Suppressor macrophage (primary cell): ENCODE results near the gene HMGCL.
"Not testable (repeated sequence)": the region's sequence is repeated elsewhere in the genome, so short reads cannot be mapped to it uniquely, and the experiment has no call there.

Source experiments
- DNase-seq, 4 experiments: peaks; one replicate each; pipeline ENCODE4 v3.0.0-alpha.2; 2020 to 2022

HMGCL gene

DNA sequence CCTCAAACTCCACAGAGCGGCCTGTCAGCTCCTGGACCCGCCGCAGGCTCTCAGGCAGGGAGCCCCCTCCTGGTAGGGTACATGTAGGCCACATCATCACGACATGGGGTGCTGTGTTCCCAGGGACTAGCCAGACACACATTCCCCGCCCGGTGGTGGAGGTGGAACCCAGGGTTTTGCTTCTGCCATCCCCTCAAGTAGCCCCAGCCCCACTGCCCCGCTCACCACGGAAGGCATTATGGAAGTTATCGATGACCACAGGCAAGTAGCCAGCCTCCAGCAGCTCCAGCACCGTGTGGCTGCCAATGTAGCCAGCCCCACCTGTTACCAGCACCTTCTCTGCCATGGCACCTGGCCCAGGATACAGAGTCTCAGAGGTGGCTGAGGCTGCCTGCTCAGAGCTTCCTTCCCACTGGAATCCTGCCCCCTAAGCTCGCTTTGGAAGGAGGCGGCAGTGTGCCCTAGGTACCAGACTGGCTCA, 26.5 kb downstream of the HMGCL start:
- DNase-seq: peak in 2 of 4 experiments; percentile 29 to 44

DNA sequence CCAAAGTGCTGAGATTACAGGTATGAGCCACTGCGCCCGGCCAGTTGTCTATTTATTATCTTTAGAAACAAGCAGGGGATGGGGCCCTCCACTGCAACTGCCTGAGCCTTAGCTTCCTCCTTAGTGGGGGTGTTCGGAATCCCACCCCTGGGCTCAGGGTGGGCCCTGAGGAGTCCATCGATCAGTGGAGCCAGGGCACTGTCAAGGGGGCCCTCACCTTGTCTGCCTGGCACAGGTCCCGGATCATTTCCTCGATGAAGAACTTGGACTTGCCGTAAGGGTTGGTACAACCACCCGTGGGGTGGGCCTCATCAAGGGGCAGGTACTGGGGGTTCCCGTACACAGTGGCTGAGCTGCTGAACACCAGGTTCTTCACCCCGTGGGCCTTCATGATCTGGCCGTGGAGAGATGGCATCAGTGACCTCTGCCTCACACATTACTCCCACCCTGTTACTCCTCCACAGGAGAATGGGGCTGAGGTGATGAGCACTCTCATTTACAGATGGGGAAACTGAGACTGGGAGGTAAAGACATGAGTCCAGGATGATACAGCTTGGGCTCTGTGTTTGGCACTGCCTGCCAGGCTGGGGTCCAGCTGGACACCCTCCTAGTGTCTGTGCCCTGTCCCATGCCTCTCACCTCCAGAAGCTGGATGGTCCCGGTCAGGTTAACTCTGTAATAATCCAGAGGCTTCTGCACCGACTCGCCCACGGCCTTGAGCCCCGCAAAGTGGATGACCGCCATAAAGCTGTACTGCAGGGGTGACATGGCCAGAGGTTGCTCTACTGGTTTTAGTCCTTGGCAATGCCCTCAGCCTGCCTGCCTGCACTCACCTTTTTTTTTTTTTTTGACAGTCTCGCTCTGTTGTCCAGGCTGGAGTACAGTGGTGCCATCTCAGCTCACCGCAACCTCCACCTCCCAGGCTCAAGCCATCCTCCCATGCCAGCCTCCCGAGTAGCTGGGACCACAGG, 27.5 kb downstream of the HMGCL start:
- no peak for DNase-seq

DNA sequence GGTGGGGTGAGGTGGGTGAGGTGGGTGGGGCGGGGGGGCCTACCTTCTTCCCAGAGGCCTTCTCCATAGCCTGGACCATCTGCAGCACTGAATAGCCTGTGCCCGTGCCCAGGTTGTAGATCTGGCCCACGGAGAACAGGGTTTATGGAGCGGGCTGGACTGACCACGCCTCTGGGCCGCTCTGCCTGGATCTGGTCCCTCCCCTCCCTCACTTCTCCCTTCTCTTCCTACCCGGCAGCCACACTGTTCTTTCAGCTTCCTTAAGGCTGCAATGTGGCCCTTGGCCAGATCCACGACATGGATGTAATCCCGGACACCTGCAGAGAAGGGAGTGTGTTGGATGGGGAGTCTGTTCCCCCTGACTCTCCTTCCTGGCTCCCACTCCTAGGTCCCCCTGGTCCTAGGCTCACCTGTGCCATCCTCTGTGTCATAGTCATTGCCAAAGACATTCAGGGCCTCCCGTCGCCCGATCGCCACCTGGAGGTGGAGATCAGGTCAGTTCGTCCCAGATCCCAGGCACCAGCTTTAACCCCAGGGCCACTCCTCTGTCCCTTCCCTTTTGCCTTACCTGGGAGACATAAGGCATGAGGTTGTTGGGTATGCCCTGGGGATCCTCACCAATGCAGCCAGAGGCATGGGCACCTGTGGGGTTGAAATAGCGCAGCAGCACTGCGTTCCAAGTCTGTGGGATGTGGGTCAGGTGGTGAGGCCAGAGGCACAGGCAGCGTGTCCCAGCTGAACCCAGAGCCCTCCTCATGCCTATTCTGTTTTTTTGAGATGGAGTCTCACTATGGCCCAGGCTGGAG, 28.6 kb downstream of the HMGCL start:
- no peak for DNase-seq

DNA sequence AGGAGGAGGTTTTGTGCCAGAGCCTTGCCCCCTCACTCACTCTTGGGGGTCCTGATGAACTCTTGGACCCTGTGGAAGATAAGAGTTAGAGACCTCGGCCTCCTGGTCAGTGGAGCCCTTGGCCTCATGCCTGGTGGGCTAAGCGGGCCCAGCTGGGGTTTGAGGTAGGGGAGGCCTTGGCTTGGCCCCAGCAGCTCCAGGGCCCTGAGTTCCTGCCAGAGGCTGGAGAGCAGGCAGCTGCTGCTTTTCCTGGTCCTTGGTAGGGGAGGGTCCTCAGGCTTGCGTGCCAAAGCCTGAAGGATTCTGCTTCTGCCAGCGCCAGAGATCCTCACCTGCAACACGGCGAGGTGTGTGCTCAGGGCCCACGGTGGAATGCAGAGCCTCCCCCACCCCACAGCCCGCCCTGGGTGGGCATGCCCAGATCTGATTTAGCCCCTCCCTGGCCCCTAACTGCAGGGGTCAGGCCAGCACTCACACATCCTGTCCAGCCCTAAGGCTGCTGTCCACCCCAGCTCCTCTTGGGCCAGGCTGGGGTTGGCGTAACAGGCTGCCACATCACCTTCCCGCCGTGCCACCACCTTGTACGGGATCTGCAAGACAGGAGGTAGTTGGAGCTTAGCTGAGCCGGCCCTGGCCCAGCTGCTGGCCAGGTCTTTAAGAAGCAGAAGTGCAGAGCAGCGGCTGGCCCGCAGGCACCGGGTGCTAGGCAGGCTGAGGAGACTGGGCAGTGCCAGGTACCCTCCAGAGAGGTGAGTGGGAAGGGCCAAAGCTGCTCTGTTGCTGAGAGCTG, 29.4 kb downstream of the HMGCL start:
- no peak for DNase-seq

DNA sequence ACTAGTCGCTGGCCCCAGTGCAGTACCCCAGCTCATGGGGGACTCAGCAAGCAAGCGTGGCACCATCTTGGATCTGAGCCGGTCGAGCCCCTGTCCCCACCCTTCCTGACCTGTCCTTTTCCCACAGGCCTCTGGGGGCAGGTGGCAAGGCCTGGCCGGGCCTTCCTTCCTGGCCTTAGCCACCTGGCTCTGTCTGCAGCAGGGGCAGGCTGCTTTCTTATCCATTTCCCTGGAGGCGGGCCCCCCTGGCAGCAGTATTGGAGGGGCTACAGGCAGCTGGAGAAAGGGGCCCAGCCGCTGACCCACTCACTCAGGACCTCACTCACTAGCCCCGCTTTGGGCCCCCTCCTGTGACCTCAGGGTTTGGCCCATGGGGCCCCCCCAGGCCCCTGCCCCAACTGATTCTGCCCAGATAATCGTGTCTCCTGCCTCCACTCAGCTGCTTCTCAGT, 30.5 kb downstream of the HMGCL start:
- DNase-seq: not testable (repeated sequence)

DNA sequence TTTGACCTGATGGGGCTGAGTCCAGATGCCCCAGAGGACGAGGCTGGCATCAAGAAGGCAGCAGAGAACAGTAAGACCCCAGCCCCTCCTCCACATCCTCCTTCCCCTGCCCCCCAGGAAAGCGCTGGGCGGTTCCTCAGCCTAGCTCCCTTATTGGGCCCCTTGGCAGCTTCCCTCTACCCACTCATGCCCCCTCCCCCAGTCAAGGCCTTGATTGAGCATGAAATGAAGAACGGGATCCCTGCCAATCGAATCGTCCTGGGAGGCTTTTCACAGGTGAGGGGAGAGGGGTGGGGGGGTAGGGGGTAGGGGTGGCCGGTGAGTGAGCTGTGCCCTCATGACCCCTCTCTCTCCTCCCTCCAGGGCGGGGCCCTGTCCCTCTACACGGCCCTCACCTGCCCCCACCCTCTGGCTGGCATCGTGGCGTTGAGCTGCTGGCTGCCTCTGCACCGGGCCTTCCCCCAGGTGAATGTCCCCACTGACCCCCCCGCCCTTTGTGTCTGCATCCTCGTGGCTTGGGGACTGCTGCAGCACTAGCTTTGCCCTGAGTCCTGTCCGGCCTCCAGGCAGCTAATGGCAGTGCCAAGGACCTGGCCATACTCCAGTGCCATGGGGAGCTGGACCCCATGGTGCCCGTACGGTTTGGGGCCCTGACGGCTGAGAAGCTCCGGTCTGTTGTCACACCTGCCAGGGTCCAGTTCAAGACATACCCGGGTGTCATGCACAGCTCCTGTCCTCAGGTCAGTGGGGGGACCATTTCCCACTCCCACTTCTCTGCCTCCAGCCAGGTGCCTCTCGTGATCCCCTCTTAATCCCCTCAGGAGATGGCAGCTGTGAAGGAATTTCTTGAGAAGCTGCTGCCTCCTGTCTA, 31.1 kb downstream of the HMGCL start:
- no peak for DNase-seq

DNA sequence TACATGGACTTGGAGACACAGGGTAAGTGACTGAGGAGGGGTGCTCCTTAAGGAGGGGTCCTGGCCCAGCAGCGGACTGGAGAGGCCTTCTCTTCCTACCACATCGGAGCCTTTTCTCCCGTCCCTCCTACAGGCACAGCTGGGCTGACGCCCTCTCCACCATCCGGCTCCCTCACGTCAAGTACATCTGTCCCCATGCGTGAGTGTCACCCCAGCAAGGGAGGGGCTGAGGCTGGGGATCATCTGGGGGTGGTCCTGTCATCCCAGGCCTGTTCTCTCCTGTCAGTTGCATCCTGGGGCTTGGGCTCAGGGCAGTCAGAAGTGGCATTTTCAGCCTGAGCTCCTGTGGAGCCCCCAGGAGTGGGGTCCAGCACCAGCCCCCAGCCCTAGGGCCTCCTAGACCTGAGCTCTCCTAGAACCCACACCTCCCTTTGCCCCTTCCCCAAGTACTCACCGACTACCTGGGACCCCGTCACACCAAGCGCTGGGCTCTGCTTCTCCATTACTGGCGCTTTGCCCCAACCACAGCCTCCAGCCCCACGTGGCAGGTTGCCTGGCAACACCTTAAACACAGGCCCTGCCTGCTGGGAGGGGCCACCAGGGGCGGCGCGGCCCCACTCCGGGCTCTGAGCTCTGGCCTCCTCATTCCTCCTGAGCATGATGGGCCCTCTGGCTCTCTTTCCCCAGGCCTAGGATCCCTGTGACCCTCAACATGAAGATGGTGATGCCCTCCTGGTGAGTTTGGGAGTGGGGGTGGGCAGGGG, 32.0 kb downstream of the HMGCL start:
- peak in 3 of 4 experiments; percentile 28 to 52 (median 39) for DNase-seq

DNA sequence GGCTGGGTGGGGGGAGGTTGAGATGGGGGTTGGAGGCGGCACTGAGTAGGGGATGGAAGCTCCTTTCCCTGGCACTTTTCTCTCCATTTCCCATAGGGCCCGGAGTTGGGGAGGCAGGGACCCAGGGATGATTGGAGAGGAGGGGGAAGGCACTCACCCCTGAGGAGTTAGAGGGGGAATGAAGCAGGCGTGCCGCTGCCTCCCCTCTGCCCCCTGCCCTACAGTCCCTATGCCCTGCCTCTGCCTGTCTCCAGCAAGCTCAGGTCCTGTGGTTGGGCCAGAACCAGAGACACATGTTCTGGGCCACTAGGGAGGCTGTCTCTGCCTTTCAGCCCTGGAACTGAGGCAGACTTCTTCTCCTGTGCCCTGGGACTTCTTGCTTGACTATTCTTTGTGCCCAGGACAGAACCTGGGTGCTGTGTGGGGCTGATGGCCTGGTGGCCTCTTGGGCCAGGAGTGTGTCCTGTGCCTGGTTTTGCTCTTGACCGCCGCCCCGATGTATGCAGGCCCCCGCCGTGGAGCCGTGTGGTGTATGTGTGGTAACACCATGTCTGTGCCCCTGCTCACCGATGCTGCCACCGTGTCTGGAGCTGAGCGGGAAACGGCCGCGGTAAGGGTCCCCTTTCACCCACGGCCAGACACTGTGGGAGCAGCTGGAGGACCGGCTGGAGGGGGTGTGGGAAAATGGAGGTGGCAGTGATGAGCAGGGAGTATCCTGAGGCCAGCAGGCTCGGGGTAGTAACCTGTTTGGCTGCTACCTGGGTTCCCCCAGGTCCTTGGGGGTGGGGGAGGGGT, 32.9 kb downstream of the HMGCL start:
- no peak for DNase-seq

DNA sequence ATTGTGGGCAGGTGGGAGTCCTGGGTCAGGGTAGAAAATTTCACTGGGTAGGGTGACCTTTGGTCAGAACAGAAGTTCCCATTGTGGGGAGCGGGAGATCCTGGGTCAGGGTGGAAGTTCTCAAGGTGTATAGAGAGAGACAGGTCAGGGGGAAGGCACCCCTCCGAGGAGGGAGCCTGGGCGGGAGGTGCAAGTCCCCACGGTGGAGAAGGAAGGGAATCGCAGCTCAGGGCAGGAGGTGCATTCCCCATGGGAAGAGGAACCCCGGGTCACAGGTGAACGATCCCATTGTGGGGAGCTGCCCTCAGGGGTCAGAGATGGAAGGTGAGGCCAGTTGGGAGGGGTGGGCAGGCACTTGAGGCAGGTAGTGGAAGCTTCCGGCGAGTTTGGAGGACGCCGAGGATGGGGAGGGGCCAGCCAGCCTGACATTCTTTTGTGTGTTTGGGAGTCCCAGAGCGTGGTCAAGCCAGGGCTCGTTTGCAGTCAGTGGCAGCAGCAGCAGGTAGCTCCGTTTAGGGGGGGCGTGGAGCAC, 33.6 kb downstream of the HMGCL start:
- peak in 1 of 4 experiments; percentile 39 for DNase-seq

DNA sequence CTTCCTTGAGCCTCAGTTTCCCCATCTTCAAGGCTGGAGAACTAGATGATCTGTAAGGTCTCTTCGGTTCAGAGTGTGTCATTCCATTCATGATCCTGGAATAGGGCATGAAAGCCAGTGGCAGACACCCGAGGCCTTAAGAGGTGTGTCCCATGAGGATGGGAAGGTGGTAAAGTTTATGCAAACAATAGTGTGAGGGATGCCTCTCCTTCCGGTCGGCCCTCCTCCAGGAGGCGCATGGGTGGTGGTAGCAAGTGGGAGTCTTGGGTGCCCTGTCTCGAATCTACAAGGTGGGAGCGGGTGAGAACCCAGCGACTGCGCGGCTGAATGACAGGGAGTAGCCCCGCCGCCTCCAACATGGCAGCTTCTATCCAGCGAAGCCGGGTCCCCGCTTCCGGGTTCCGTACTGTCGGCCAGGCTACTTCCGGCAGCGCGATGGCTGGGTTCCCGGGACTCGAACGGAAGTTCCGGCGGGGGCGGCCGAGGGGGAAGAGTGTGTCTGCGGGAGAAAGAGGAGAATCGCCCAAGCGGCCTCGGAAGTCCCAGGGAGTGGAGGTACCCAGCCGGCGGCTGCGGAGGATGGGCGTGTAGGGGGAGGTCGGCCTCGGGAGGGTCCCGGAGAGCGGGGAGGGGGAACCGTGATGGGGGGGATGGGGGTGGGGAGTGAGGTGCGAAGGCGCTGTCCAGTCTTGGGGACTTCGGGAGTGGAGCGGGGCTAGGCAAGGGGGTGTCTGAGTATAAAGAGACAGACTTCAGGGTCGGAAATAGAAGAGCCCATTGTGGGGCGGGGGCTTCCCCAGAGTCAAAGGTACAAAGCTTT, 34.3 kb downstream of the HMGCL start, which contains the start of gene LYPLA2:
Gene LYPLA2, plus strand, starts transcription at position 450 of the 820 bp plus-strand sequence. CDS start 1,538 bp downstream, outside the sequence.
- DNase-seq: peak; percentile 96 to 98 (median 97)

DNA sequence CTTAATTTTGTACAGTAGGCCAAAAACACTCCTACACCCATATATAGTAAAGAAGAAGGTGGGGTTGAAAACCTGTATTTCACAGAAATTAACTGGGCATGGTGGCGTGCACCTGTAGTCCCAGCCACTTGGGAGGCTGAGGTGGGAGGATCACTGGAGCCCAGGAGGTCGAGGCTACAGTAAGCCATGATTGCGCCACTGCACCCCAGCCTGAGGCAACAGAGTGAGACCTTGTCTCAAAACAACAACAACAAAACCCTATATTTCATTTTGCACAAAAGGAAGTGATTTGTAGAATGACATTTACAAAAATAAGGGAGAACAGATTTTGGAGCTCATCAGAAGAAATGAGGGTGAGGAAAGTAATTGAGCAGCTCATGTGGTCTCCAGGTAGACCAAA, 36.5 kb downstream of the HMGCL start:
- DNase-seq: no peak

DNA sequence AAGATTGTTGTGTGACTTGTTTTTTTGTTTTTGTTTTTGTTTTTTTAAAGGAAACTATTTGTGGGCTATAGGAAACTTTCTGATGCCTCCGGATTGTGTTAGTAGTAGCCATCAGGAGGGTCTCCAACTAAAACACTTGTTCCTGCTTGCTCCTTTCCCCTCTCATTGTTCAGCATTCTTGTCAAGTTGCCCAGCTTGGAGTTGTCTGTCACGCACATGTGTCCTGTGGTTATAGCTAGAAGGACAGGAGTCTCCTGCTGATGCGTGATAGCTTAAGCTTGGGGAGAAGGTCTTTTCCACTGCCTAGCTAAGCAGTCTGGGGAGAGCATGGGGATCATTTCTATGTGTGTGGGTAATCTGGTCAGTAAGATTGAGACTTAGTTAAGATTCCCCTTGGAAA, 37.5 kb downstream of the HMGCL start:
- no peak for DNase-seq

DNA sequence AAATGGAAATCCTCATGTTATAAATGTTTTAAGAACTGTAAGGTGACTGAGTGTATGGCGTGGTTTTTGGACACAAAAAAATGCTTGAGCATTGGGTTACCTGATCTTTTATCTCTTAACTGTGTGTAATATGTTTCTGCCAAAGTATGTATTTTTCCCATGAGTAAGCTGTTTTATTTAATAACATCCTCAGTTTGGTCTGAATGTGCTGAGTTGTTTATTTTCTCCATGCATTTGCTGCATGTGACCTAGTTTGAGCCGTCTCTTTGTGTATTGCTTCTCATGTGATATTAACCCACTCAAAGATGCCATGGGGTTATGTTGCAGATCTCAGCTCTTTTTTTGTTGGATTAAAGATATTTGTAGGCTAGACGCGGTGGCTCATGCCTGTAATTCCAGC, 40.4 kb downstream of the HMGCL start:
- peak in 3 of 4 experiments; percentile 40 to 83 (median 75) for DNase-seq

DNA sequence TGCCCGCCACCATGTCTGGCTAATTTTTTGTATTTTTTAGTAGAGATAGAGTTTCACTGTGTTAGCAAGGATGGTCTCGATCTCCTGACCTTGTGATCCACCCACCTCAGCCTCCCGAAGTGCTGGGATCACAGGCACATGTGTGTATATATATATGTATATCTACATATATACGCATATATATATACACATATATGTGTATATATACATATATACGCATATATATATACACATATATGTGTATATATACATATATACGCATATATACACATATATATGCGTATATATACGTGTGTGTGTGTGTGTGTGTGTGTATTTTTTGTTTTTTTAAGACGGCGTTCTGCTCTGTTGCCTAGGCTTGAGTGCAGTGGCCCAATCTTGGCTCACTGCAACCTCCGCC, 42.1 kb downstream of the HMGCL start:
- not testable (repeated sequence) for DNase-seq

DNA sequence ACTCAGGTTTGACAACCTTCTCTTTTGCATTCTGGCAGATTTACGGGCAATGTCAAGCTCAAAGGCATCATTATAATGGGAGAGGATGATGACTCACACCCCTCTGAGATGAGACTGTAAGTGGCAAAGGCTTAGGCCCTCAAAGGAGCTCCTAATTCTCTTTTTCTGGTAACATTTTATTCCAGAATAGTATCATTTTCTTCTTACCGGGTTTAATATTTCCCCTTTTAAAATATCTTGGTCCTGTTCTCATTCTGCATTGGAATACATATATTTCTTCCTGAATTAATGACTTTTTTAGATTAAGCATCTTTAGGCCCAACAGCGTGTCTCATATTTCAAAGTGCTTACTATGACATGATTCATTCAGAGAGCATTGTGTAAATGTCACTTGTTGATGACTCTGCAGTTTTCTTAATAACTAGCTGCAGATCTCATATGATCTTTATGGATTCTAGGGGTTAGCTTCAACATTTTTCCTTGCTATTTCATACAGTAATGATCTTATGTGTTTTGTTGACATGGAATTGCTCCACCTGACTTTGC, 45.3 kb downstream of the HMGCL start:
- peak in 3 of 4 experiments; percentile 37 to 73 (median 69) for DNase-seq

DNA sequence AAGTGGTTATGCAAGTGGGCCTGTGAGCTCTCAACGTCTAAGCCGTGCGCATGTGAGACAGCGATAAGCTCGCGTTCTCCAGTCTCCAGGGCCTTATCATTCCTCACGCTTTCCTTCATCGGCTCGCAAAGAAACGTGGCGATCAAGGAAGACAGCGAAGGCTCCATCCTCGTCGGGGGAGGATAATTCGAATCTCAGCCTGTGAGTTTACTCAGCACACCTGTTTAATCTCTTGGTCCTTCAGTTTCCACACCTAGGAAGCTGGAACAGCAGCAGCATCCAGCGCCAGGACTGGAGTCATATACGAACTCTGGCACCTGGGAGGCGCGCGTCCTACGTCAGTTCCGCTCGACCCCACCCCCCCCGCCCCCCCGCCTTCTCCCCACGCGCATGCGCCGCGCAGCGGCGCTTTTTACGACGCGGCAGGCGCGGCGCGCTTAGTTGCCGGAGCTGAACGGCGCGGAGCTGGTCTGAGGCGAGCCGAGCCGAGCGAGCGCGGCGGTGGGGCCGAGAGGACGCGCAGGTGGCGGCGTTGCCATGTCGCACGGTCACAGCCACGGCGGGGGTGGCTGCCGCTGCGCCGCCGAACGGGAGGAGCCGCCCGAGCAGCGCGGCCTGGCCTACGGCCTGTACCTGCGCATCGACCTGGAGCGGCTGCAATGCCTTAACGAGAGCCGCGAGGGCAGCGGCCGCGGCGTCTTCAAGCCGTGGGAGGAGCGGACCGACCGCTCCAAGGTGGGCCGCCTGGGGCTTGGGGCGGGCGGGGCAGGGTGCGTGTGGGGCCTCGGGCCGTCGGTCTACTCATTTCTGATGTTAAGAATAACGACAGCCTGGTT, 47.0 kb downstream of the HMGCL start, which contains the start of gene PITHD1:
Gene PITHD1, plus strand, starts transcription at position 440 of the 836 bp plus-strand sequence. Its CDS starts 98 bp downstream, at position 538.
- peak; percentile 91 to 95 (median 94) for DNase-seq

DNA sequence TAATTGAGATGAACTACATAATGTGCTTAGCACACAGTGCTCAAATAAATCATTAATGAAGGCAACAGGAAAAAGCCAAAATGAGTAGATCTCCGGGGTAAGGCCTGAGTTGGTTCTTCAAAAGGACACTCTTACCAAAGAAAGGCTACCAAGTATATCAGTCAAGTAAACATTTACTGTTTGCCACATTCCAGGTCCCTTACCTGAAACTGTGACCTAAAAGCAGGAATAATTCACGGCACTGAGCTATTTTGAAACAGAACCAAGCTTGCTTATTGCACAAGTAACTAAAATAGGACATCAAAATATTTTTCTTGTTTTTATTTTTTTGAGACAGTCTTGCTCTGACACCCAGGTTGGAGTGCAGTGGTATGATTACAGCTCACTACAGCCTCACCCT, 49.0 kb downstream of the HMGCL start:
- no peak for DNase-seq
